GM10847 (cell line): Measurements from ENCODE around the gene PLGRKT.

Source experiments
- POLR2A ChIP-seq: IDR thresholded peaks from 2 replicates; pipeline ENCODE4 v1.6.1; 2011; ENCODE audit not compliant: insufficient read length; ENCODE audit errors: extremely low read depth

The PLGRKT gene, protein sequence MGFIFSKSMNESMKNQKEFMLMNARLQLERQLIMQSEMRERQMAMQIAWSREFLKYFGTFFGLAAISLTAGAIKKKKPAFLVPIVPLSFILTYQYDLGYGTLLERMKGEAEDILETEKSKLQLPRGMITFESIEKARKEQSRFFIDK

DNA sequence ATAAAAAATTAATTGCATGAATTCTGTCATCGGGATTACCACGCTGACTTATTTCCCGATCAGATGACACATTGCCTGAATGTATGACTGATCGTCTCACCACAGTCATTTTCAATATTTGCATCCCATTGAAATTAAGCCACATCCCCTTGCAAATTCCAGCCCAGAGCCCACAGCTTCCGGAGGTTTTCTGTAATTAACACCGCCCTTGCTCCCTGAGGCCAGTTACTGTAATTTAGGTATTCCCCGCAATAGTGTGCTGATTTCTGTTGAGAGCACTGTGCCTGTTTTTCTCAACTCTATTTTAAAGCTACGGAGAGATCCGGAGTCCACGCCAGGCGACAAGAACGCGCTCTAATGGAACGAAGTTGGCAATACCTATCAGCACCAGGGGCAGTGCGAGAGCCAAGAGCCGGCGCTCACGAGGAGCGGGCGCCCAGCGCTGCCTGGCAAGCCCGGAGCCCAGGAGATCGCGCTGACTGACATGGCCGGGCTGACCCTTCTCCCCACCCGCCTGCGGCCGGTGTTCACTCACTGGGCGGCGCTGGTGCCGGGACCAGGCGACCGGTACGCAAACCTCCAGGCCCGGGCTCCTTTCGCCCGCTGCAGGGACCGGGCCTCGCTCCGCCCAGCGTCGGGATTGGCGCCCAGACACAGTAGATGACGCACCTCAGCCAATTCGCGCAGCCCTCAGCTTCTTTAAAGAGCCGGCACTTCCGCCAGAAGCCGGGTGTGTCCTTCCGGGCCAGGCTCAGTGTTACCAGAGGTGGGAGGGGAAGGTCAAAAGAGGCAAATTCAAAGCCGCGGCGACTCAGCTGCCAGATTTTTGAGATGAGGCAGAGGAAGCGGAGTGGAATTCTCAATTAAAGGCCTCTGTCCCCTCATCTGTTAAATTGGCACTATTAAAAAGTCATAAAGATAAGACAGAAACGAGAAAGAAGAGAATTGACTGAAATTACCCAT lies at the start of gene PLGRKT:
Gene PLGRKT (minus strand): TSS at position 672 of the 963 bp plus-strand sequence. CDS start 5,948 bp downstream, outside the sequence.
- TF ChIP-seq POLR2A = peak; percentile 85

DNA sequence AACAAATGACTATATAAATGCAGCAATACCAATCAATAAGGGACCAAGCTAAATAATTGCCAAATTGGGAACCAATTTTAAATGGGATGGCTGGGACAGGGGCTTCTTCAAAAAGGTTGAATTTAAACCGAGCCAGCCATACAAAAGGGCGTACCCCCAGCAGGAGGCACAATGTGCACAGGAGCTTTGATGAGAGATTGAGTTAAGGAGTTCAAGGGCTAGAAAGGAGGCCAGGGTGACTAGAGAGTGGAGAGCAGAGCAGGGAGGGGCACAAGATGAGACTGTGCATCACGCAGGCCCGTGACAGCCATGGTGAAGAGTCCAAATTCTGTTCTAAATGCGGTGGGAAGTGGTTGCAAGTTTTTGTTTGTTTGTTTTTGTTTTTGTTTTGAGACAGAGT lies 49.3 kb upstream of the PLGRKT start:
- TF ChIP-seq POLR2A = no peak

DNA sequence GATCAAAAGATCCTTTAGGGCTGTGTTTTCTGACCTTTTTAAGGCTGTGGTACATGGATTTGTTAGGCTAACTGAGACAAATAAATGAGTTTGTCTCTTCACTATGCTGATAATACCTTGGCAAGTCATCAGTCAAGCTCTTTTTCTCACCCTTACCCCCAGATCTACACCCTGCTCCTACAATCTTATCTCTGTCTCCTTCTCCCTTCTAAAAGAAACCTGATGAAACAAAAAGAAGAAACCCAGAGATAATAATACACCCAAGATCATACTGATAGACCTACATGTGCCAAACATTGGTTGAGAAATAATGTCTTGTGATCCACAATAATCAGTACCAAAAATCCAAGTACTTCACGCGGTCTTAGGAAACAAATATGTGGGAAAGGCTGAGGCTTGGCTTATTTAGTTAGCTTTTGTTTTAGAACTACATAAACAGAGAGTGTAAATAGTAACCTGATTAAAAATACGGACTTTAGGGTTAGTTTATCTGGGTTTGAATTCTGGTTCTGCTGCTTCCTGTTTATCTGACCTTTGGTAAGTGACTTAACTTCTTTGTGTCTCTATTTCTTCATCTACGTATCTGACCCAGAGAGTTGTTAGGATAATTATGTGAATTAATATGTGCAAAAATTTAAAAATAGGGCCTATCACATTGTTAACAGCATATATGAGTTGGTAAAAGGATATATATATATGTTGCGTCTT lies 47.8 kb upstream of the PLGRKT start:
- no peak for TF ChIP-seq POLR2A

DNA sequence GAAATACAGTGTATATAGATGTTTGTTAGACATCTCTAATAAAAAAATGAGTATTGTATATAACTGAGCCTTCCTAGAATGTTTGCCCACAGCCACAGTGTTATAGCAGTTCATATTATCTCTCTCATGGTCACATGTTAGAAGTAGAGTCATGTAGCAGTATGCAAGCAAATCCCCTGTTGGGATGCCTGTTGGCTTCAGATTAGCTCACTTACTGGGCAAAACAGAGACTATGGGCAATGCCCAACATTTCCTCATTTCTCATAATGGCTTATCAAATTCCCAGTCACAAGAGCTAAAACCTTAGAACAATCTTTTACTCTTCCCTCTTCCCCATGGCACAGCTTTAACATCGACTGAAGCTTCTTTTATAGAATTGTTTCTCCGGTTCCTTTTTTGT lies 45.6 kb upstream of the PLGRKT start:
- TF ChIP-seq POLR2A = no peak

DNA sequence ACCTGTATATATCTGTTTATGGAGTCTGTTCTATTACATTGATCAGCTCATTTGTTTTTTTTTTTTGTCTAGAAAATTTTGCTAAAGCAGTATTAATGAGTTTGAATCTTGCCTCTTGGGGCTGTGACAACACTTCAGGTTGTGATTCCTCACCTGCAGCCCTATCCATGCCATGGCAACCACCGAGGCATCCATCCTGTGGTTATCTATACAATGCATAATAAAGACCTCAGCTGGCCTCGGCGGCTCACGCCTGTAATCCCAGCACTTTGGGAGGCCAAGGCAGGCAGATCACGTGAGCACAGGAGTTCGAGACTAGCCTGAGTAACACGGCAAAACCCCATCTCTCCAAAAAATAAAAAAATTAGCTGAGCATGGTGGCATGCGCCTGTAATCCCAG lies 44.5 kb upstream of the PLGRKT start:
- TF ChIP-seq POLR2A = no peak

DNA sequence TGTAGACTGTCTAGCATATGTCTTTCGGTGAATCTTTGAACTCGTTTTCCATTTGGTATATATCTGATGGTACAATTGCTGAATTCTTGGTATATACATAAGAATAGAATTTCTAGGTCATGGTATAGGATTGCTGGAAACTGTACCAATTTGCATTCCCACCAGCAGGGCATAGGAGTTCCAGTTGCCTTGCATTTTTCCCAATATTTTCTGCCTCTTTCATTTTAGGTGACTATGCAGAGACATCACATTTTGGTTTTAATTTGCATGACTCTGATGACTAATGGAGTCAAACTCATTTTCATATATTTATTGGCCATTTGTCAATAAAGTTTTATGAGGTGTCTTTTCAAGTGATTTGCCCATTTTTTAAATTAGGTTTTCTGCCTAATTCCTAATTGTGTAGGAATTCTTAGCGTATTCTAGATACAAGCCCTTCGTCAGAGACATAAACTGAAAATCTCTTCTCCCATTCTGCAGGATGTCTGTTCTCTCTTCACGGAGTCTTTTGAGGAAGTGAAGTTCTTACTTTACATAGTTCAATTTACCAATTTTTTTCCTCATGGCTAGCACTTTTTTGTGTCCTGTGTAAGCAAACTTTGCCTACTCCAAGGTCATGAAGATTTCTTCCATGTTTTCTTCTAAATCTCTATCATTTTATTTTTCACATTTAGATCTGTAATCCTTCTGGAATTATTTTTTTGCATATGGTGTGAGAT lies 43.8 kb upstream of the PLGRKT start:
- TF ChIP-seq POLR2A = no peak

DNA sequence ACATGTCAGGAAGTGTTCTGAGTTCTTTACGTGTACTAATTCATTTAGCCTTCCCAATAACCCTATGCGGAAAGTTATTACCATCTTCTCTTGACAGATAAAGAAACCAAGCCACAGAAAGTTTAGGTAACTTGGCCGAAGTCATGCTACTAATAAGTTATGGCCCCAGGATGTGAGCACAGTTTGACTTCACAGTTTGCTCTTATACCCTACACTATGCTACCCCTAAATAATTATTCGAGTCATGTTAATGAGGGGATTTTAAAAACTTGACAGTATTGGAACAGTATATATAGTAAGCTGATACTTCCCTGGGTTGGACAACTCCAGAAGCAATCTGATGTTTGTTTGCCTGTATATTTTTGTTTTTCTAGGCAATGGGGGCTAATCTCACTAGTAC lies 43.2 kb upstream of the PLGRKT start:
- TF ChIP-seq POLR2A = no peak

DNA sequence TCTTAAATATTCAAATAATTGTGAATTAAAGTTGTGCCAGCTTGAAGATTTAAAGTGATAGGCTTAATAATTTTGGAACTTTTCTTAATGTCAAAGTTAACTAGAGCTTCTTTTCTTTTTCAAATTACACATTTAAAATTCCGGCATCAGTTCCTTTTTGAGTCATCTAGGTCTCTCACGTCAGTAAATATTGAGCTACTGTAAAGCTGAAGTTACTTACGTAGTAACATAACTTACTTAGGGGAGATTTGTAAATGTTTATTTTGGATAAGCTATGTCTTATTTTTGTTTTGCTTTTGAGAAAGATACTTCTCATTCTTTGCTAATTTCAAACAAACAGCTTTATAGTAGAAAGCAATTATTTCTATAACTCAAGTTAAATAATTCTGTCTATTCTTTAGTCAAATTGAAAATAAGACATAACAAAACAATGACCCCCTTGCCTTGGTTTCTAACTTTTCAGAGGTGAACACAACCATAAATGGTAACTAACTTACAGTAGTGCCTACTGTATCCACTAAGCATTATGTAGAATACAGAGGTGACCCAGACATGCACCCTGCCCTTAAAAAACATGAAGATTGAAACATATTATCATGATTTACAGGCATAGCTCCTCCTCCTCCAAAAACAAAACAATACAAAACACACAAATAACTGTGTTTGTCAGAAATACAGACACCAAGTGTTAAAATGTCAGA lies 42.4 kb upstream of the PLGRKT start:
- TF ChIP-seq POLR2A = no peak

DNA sequence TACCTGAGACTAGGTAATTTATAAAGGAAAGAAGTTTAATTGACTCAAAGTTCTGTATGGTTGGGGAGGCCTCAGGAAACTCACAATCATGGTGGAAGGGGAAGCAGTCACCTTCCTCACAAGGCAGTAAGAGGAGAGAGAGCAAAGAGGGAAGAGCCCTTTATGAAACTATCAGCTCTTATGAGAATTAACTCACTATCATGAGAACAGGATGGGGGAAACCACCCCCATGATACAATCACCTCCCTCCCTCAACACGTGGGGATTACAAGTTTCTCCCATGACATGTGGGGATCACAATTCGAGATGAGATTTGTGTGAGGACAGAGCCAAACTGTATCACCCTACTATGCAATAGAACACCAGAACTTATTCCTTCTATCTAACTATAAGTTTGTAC lies 40.5 kb upstream of the PLGRKT start:
- no peak for TF ChIP-seq POLR2A

DNA sequence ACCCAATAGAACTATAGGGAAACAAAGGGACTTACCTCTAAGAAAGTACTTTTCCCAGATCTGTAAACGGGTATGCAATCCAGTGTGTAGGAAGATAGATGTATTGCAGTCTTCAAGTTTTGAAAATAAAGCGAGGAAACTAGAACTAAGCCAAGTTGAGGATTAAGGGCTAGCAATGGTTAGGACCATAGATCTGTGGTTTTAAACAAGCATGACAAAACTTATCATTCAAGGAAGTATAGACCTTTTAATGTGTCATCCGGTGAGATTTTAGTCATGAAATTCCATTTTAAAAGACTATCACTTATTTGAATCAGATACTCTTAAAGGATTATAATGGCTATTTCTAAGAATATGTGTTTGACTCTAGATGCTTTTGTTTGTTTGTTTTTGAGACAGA lies 33.1 kb upstream of the PLGRKT start:
- TF ChIP-seq POLR2A = no peak

DNA sequence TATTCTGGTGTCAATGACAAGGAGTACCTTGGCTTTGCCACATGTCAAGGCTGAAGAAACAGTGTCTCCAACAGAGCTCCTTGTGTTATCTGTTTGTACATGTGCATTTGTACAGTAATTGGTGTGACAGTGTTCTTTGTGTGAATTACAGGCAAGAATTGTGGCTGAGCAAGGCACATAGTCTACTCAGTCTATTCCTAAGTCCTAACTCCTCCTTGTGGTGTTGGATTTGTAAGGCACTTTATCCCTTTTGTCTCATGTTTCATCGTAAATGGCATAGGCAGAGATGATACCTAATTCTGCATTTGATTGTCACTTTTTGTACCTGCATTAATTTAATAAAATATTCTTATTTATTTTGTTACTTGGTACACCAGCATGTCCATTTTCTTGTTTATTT lies 32.4 kb upstream of the PLGRKT start:
- TF ChIP-seq POLR2A = no peak

DNA sequence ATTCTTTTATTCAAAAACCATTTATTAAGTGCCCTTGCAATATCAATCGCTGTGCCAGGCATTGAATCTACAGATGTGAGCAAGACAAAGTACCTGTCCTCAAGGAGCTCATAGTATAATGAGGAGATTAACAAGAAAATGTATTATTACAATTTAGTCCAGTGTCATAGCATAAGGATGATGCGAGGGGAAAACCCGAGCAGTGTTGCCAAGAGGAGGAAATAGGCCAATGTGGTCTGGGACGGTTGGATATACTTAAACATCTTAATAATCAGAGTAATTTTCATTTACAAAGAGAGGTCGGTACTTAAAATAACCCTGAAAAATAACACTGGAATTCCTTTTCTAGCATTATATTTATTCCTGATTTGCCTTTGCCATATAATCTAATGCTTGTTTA lies 31.1 kb upstream of the PLGRKT start:
- no peak for TF ChIP-seq POLR2A

DNA sequence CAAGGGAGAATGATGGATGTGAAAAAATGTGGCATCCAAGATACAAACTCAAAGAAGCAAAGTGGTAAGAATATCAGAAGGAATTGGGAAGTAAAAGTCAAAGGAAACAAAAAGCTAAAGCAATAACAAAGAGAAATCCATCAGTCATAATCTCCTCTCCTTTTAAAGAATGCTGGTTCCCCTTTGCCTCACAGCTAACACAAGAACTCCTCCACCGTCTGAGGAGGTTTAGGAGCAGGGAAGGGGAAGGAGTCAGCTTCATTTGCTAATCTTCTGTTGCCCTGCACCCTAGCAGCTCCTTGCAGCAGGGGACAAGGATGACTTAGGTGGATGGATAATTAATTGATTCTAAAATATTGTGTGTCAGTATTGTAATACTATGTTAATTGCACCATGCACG lies 29.0 kb upstream of the PLGRKT start:
- no peak for TF ChIP-seq POLR2A

DNA sequence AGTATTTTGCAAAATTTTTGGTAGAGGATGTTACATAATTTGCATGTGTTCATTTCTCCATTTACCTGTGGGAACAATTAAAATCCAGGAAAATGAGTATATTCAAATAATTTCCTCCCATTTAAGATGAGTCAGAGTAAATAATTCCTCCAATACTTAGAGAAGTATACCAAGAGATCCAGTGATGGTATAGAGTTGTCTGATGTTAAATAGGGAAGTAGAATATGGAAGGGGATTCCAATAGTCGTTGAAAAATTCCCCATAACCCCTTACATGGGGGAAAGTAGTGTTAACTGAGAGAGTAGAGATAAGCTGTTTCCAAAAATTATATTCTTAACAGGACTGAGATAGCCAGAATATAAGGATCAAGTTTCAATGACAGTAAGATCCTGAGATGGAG lies 28.3 kb upstream of the PLGRKT start:
- TF ChIP-seq POLR2A = no peak

DNA sequence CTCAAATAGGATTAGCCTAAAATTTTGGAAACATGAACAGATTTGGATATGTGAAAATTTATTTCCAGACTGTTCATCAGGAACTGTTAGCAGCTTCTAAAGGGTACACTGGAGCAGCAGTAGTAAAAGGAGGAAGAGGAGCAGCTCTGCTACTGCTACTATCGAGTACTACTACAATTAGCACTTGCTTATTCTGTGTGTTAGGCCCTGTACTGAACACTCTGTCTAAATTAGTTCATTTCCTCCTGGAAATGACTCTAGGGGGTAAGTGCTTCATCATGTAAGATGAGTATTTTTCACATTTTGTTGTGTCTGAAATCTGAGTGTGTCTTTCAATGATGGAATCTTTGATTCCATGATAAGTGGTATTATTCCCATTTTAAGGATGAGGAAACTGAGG lies 22.4 kb upstream of the PLGRKT start:
- no peak for TF ChIP-seq POLR2A
